GM18502 (cell line): ENCODE measurements around the gene CACTIN.
"Not testable (repeated sequence)": the region's sequence is repeated elsewhere in the genome, so short reads cannot be mapped to it uniquely, and the experiment has no call there.

Source experiments
- ATAC-seq: cut with Tn5 transposase; IDR thresholded peaks from one replicate; pipeline ENCODE4 v1.9.1; 2021; ENCODE audit warnings: mild to moderate bottlenecking; ENCODE audit not compliant: unreplicated experiment, poor library complexity

The CACTIN gene

DNA sequence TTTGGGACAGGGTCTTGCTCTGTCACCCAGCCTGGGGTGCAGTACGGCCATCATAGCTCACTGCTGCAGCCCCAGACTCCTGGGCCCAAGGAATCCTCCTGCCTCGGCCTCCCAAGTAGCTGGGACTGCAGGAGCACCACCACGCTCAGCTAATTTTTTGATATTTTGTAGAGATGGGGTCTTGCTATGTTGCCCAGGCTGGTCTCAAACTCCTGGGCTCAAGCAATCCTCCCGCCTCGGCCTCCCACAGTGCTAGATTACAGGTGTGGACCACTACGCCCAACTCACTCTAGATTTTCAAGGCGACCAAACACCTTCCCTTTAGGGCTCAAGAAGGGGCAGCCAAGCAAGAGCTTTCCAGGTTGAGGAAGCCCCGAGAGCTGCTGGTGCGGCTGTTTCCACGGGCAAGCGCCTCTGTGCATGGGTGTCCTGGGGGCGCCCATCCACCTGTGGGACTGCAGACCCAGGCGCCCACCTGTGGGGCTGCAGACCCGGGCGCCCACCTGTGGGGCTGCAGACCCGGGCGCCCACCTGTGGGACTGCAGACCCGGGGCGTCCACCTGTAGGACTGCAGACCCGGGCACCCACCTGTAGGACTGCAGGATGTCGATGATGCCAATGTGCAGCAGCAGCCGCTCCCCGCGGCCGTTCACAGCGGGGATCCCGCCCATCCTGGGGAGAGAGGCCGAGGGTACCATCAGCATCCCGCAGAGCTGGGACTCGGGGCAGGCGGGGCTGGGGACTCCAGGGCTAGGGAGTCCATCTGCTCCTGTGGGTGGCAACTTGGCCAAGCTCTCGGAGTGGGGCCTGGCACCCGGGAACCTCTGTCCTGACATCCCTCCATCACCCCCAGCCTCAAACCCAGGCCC is 21.7 kb upstream of the CACTIN start:
- no peak for ATAC-seq

GRCh38 chr19:3647102-3647501 is 20.5 kb upstream of the CACTIN start:
- ATAC-seq: not testable (repeated sequence)

DNA sequence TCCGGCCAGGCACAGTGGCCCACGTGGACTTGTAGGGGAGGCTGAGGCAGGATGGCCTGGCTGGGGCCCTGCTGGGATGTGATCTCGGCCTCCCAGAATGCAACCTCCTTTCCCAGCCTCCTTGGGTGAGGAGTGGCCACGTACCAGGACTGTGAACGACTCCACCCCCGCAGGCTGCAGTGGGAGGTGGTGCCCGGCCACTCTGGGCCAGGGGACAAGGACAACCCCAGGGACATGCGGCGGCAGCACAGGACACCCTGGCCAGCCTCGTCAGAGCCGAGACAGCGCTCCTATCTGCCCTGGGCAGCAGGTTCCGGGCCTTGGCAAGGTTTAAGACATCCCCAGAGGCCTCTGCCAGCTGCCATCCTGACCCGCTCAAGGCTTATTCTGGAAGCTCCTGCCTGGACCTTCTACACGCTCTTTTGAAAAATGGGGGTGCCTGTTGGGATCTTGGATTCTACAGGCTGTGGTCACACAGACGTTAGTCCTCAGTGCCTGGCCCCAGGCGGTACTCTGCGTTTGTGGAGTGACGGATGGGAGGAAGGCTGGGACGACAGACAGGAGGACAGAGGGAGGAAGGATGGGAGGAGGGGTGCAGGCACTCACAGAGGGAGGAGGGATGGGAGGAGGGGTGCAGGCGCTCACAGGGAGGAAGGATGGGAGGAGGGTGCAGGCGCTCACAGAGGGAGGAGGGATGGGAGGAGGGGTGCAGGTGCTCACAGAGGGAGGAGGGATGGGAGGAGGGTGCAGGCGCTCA is 19.9 kb upstream of the CACTIN start:
- ATAC-seq: no peak

DNA sequence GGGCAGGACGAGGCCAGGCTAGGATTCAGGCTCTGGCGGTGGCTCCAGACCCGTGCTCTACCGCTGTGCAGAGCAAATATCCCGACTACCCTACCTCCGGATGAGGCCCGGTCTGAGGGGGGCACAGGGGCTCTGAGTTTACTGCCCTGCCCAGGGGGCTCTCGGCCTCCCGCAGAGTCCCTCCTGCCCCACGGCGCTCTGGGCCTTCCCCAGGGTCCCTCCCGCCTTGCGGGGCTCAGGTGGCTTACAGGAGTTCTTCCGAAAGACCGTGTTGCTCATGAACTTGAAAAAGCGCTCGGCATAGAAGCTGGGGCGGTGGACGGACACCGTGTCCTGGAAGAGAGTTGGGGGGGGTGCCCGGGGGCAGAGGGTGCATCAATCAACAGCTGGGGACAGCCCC is 19.1 kb upstream of the CACTIN start:
- ATAC-seq: no peak

DNA sequence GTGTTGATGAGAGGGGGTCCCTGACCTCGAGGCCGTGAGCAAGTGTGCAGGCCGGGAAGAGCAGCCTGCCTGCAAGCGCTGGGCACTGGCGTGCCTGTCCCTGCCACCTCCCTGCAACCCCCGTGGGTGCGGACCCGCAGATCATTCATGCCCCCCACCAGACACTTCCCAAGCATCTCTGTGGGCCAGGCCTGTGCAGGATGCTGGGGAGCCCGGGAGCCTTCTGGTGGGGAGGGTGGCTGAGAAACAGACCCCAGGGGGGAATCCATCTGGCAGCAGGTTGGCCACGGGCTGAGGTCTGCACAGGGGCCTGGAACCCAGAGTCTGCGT is 18.4 kb upstream of the CACTIN start:
- ATAC-seq: no peak

DNA sequence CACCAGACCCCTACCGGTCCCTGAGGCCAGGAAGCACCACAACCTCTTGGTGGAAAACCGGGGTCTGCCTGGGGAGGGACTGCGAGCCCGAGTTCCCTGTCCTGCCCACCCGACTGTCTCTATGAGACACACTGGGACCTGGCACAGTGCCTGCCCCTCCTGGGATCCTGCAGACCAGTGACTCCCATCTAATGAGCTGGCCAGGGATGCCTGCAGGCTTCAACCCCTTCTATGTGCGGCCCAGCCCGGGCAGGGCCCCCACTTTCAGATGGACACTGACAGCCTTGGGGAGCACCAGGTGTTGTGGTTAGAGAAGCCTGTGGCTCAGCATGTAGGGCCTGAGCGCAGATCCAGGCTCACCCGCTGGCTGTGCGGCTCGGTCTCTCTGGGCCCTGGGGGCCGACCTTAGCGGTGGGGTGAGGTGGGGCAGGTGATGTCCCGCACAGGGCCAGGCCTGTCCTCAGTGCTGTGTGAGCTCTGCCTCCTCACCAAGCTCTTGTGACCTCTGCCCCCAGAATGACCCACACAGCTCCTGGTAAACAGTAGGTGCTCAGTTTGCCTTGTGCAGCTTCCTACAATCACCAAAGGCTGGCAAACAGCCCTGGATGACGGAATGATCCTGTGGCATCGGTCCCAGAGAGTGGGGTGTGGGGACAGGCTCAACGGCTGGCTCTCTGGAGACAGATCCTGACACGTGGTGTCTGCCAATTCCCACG is 17.9 kb upstream of the CACTIN start:
- ATAC-seq: no peak

DNA sequence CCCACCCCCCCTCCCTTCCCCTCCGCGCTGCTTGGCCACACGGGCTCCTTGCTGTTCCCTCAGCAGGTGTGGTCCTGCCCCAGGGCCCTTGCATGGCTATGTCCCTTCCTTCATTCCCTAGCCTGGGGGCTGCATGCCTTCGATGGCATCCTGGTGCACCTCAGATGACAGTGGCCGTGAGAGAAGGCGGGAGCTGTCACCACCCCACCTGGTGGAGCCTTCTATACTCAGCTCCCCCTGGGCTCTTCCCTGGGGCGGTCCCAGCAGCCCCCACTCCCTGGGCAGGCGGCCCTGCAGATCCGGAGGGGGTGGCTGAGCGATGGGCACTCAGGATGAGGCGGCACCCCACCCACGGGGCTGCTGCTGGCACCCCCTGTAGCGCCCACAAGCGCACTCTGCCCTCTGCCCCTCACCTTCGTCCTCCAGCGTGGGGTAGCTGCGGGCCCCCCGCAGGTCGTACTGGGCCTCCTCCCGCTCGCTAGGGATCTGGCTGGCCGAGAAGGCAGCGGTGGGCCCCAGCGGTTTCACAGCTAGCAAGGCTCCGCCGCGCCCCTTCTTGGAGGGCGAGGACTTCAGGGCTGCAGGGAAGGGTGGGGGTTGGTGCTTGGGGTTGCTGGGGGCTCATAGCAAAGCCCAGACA is 17.2 kb upstream of the CACTIN start:
- ATAC-seq: no peak

DNA sequence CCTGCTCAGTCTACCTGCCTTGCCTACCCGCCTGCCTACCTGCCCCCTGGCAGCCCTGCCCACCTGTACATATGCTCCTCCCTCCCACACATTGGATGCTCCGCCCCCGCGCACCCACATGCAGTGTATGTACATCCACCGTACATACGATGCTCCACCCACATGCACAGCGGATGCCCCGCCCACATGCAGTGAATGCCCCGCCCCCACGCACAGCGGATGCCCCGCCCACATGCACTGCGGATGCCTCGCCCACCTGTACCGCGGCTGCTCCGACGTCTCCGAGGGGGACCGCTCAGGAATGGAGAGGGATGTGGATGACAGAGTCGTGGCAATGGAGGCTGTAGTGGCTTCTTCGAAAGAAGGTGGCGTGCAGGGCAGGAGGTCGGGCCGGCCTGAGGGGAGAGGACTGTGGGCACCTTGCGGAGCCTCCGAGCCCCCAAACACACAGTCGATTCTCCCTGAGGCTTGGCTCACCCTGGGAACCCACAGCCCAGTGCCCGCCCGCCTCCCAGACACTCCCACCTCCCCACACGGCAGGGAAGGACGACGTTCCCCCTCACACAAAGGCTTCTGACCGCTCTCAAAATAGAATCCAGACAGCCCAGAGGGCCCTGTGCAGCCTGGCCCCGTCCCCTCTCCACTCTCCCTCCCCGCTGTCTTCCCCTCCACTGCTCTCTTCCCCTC is 16.5 kb upstream of the CACTIN start:
- no peak for ATAC-seq

DNA sequence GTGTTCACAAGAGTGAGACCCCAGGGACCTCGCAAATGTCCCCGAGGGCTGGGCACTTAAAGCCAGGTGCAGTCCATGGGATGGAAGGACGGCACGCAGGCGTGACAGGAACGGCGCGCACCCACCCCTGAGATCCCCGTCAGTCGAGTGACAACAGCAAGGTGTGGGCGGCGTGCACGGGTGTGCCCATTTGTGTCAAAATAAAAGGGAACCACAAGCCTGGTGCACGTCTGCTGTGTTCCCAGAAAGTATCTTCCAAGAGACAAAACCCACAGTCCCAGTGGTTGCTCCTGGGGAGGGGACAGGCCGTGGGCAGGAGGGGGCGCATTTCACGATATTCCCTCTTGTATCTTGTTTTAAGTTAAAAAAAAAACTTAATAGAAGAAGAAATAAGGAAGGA is 15.7 kb upstream of the CACTIN start:
- ATAC-seq: no peak

DNA sequence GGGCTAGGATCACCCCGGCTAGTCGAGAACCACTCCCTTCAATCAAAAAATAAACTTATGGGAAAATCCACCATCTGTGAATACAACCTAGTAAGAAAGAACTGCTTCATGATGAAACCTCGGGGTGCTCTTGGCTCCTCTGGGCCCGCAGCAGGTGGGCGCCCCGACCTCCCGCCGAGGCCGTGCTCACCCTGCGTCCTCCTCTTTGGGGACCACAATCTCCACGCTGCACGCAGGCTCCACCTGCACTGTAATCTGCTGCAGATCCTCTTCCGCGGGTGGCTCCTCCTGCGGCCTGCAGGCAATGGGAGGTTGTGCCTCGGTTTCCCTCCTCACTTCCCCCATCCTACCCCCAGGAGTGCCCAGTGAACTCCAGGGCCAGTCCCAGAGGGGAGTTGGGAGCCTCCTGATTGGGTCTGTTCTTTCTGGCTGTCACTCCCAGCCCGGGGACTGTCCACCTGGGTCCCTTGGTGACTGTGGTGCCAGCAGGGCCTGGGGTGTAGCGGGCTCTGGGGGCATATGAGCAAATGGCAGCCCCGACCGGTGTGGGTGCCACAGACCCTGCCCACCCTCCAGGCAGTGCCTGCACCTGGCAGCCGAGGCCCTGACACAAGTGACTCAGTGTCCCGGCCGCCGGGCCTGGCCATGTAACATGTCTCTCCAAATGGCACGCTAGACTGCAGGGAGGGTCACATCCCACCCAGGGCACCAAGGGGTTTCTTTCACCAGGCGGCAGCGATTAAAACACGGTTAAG is 15.1 kb upstream of the CACTIN start:
- ATAC-seq: no peak

- ATAC-seq: no peak
Measured at GRCh38 chr19:3639479-3639878, 12.9 kb upstream of the CACTIN start.

DNA sequence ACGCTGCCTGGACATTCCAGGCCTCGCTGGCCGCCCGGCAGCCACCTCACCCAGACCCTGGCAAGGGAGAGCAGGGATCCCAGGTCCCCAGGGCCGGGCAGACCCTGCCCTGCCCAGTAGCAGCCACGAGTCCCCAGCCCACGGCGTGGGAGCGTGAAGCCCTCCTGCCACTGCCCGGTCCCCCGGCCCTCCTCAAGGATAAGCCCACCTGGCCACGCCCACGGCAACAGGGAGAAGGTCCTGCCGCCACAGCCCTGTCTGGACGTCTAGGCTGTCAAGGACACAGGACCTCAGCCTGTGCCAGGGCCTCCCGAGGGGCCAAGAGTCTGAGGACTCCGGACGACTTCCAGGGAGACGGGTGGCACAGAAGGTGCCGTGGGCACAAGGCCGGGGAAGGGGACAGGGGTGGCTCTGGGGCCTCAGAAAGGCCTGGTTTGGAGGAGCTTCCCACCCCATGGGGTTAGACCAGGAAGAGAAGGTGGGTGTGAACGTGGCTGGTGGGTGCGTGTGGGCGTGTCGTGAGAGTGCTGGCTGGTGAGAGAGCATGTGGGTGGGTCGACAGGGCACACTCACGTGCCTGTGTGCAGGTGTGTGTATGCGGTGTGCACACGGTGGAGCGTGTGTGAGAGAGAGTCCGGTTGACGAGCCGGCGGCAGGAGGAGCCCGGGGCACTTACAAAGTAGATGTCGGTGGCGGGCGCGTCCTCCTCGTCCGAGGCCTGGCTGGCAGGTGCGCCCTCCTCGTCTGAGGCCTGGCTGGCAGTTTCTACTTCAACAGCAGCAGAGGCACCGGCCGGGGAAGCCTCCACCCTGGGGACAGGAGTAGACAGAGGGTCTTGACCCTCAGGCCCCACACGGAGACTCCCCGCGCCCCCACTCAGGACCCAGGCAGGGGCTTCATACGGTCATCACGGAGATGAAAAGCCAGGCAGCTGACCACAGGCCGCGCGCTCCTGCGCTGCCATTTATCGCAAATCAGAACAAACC is 11.9 kb upstream of the CACTIN start:
- ATAC-seq: no peak

DNA sequence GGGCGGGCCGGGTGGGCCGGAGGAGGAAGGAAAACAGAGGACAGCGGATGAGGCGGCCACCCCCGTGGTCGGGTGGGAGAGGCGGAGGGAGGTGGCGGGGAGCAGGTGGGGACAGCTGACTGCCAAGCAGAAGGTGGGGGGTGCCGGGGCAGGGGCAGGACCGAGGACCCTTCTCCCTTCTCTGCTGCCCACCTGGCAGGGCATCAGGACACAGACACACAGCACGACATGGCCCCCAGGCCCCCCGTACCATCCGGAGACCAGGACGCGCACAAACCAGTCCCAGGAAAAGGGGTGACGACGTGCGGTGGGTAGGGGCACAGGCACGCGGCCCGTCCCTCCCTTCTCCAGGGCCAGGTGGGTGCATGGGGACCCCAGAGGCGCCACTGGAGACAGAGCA is 11.0 kb upstream of the CACTIN start:
- no peak for ATAC-seq

DNA sequence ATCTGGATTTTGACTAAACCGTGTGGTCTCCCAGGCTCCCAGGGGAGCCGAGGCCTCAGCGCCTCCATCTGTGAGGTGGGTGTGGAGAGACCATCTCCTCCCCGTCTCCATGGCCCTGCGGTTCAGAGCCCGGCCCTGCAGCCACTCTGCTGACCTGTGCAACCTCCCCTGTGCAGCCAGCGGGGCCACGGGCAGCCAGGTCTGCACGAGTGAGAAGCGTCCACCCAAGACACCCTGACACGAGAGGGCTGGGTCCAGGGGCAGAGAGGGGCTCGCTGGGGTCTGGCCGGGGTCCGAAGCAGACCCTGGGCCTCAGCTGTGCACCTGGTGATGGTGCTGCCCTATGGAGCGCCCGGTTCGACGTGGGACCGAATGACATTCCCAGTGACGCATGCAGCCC is 10.4 kb upstream of the CACTIN start:
- no peak for ATAC-seq

DNA sequence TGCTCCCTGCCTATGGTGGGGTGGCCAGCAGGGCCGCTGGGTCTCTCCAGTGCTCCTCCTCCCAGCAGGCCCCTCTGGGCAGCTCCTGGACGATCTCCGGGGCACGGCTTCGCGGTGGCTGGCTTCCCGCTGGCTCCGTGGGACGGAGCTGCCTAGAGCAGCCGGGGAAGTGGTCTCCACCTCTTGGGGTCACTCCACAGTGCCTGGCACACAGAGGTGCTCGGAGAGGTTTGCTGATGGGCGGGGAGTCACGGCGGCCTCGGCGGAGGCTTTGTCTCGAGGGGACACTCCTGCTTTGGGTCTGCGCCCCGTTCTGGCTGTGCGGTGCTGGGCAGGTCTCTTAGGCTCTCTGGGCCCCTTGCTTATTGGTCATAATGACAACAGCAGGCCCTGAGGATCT is 9.9 kb upstream of the CACTIN start:
- no peak for ATAC-seq

- ATAC-seq: no peak
Measured at GRCh38 chr19:3634496-3635045, 8.0 kb upstream of the CACTIN start.

- ATAC-seq: no peak
Measured at GRCh38 chr19:3633559-3633988, 7.0 kb upstream of the CACTIN start.
